GM12872 (cell line): ENCODE data around the gene SYMPK.

ENCODE experiments used
- CTCF ChIP-seq: IDR thresholded peaks from 3 replicates; pipeline ENCODE4 v1.5.1; 2011; ENCODE audit warnings: low read depth, mild to moderate bottlenecking, low read length, moderate library complexity; ENCODE audit not compliant: insufficient read depth

The SYMPK gene

GRCh38 chr19:45862564-45863334 is at the start of gene SYMPK:
Gene SYMPK, minus strand, starts transcription at chr19:45863147. Its CDS starts 8,652 bp downstream, at chr19:45854495.
- no peak for TF ChIP-seq CTCF

- TF ChIP-seq CTCF = no peak
These were observed 48.3 kb upstream of the SYMPK start for GRCh38 chr19:45911291-45911690.

DNA sequence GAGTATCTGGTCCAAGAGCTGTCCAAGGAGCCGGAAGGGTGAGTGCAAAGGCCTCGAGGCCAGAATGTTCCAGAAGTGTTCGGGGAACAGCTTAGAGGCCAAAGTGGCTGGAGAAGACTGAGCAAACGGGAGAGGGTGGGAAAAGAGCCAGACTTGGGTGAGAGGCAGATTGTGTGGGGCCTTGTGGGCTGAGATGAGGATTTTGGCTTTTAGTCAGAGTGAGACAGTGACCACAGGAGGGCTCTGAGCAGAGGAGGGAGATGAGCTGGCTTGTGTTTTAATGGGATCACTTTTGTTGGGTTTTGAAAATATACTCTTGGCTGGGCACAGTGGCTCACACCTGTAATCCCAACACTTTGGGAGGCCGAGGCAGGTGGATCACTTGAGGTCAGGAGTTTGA is 46.0 kb upstream of the SYMPK start:
- no peak for TF ChIP-seq CTCF

- TF ChIP-seq CTCF = no peak
These were observed 43.3 kb upstream of the SYMPK start for GRCh38 chr19:45906221-45906620.

DNA sequence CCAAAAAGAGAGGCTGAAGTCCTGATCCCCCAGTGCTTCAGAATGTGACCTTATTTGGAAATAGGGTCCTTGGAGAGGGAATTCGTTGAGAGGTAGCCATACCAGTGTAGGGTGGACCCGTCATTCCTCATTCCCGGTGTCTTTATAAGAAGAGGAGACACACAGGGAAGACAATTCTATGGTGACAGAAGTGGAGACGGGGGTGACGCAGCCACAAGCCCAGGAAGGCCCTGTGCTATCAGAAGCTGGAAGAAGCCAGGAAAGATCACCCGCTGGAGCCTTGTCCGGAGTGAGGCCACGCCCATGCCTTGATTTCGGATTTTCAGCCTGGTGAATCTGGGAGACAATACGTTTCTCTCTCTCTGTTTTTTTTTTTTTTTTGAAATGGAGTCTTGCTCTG is 42.1 kb upstream of the SYMPK start:
- TF ChIP-seq CTCF = no peak

GRCh38 chr19:45902651-45903625 is 40.0 kb upstream of the SYMPK start:
- TF ChIP-seq CTCF = no peak

GRCh38 chr19:45901912-45902650 is 39.1 kb upstream of the SYMPK start, which contains the start of gene MYPOP:
Gene MYPOP, minus strand, starts transcription at chr19:45902613. Its CDS starts 840 bp downstream, at chr19:45901773.
- no peak for TF ChIP-seq CTCF
